GM18873 (cell line): ENCODE measurements around the gene RTP4.
A peak's percentile ranks its signal among the peaks of the same experiment; 100 is the strongest.

Source experiments
- ATAC-seq: cut with Tn5 transposase; IDR thresholded peaks from one replicate; pipeline ENCODE4 v1.9.1; 2021; ENCODE audit warnings: mild to moderate bottlenecking, moderate library complexity, moderate number of reproducible peaks; ENCODE audit not compliant: unreplicated experiment, low FRiP score

Gene RTP4

DNA sequence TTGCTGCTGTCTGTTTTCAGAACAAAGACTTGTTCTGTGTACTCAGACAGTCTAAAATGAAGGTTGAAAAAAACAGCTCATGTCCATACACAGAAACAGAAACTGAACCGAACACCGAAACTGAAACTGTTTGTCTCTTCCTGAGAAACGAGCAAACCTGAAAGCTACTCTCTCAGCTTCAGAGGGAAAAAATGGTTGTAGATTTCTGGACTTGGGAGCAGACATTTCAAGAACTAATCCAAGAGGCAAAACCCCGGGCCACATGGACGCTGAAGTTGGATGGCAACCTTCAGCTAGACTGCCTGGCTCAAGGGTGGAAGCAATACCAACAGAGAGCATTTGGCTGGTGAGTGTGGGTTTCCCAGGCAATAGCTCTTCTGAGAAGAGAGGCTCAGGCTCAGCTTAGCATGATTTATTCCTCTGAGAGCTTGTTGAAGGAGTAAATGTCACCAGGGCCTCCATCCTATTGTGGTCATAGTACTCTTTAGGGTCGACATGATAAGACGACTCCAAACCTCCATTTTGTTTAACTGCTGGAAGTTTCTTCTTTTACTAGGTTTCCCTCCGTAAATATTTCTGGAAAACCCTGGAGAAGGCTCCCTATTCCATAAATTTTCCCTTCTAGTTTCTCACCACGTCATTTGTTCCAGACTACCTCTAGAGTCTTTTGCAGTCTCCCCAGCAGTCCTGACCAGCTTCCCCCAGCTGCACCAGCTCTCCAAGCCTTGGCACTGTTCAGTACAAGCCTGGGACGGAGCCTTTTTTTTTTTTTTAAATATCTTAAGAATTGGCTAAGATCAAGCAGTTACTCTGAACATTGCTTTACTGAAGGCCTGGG, at the start of gene RTP4:
RTP4 (plus strand) TSS at position 135 of the 838 bp plus-strand sequence; CDS start at position 192, 57 bp downstream.
- ATAC-seq, result peak; percentile 96

DNA sequence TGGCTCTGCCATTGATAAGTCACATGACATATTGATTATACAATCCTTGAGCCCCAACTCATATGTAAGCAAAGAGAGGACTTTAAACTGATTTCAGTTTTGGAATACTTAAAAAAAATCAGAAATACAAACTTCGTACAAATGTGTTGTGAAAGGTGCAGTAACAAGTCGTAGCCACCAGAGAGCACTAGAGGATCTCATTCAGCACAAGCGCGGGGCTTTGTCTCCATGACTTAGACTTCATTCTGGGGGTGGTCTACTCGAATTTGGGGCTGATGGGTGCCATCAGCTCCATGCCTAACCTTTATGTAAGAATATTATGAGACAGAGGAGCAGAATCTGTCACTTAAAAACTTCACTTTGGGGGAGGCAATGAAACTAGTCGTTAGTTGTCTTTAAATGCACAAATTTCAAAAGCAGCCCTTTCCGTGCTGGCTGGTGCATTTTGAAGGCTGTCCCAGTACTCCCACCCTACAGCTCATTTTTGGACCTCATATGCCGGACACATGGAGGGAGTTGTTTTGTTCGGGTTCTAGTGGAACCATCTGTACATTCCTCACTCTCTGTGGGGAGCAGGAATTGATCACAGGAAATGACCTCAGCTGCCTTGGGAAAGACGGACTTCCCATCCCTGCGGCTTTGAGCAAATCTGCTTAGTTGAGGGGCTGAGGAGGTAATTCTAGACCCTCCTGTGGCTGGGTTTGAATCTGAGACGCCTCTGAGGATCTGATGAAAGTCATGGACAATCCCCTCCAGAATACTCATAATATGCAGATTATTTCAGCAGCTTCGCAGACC, 49.2 kb upstream of the RTP4 start:
- no peak for ATAC-seq

GRCh38 chr3:187319699-187320302, 48.4 kb upstream of the RTP4 start:
- ATAC-seq, result peak; percentile 64

DNA sequence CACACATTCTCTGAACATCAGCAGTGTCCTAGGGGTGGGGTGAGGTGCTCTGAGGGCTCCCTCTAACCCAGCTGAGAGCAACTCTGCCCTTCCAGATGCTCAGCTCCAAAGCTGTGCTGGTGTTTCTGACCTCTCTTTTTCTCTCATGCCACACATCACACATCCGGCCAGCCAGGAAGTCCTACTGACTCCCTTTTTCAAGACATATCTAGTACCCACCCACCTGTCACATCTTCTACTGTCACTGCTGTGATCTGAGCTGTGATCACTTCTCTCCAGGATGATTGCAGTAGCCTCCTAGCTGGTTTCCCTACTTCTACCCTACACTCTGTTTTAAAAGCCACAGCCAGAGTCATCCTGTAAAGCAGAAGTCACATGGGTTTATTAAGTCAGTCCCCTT, 46.4 kb upstream of the RTP4 start:
- ATAC-seq, result no peak

GRCh38 chr3:187322291-187322690, 45.9 kb upstream of the RTP4 start:
- ATAC-seq, result no peak

GRCh38 chr3:187323091-187323490, 45.1 kb upstream of the RTP4 start:
- no peak for ATAC-seq

DNA sequence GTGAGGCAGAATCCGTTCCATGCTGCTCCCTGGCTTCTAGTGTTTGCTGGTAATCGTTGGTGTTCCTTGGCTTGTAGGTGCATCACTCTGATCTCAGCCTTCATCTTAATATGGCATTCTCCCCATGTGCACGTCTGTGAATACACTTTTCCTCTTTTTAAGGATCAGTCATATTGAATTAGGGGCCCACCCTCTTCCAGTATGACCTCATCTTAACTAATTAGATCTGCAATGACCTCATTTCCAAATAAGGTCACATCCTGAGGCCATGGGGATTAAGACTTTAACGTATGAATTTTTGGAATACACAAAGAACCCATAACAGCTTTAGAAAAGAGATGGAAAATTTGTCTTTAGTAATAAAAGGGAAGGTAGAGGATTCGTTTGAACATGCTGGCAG, 42.6 kb upstream of the RTP4 start:
- ATAC-seq, result no peak

GRCh38 chr3:187327845-187328244, 40.3 kb upstream of the RTP4 start:
- ATAC-seq, result no peak

DNA sequence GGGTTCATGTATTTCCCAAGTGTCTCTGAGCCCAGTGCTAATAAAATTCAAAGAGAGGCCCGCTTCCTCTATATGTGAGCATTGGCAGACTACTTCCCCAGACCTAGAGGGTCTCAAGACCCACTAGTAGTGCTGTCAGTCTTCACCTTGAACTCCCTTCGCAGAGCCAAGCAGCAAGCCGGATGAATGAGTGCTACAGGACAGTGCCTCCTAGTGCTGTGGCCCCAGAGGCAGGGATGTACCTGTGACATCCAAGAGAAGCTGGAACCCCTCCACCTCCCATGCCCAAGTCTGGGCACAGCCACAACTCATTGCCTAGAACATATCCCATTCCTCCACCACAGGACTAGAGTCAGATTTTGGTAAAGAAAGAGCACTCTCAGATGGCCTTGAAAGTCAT, 39.5 kb upstream of the RTP4 start:
- no peak for ATAC-seq

DNA sequence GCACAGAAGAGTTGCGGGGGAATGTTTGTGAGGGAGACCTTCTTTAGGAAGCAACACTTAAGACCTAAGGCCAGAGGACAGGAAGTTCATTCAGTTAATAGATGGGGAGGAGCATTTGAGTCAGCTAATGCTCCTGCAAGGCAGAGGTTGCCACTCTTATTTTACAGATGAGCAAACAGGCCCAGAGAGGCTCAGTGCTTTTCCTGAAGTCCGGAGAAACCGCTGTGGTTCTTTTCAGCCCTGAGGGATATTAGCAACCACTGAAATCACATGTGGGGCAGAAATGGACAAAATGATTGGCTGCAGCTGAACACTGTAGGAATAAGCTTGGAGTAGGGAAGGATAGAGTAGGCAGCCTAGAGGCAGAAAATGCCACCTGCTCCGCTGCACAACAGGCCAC, 33.3 kb upstream of the RTP4 start:
- no peak for ATAC-seq

- ATAC-seq, result no peak
Measured at GRCh38 chr3:187336322-187336721, 31.9 kb upstream of the RTP4 start.

- no peak for ATAC-seq
Measured at GRCh38 chr3:187340578-187340977, 27.6 kb upstream of the RTP4 start.

DNA sequence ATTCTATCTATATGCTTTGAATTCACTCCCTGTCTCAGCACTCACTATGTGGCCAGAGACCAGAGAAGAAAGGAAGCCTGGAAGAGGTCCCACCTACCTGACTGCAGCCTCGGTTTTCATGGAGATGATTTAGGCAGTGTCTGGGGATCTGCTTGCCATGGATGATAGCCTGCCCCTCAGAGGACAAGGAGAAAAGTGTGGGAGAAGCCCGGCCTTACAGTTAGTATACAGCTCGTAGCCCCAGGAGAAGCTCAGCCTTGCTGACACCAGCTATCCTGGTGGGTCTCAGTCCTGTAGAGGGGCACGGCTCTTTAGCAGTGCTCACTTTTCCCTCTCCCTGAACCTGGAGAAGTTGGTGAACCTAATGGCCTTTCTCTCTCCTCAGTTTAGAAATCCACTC, 25.9 kb upstream of the RTP4 start:
- ATAC-seq, result no peak

DNA sequence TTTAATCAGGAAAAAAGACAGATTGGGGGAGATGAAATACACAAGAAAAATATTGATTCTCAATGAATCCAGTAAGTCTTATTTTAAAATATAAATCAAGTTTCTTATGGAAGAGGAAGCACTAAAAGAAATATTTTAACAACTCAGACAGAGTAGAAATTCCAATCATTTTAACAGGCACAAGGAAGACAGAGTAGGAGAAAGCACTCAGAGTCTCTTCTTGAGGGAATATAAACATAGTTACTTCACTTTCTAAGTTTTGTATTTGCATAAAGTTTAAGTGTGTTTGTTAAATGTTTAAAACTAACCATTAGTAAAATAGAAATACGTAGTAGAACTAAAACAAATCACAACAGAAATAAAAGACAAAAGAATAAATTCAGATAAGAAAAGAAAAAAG, 24.5 kb upstream of the RTP4 start:
- no peak for ATAC-seq

- no peak for ATAC-seq
Measured at GRCh38 chr3:187352581-187353575, 15.3 kb upstream of the RTP4 start.

DNA sequence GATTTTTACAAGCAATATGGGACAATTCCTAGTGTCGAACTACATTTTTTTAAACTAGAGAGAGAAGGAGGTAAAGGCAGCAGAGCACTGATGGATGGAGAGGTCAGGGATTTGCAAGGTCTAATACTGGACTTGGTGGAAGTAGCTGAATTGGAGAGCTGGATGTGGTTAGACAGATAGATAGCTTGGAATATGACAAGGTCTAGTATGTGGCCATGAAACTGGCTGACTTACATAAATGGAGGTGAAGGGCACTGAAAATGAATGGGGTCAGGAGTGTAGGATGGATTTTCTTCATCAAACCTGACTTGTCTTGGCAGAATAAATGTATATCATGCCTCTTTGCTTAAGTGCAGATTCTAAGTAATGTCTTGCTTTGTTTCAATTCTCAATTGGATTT, 10.1 kb upstream of the RTP4 start:
- ATAC-seq, result no peak

- ATAC-seq, result no peak
Measured at GRCh38 chr3:187359798-187360486, 8.2 kb upstream of the RTP4 start.

DNA sequence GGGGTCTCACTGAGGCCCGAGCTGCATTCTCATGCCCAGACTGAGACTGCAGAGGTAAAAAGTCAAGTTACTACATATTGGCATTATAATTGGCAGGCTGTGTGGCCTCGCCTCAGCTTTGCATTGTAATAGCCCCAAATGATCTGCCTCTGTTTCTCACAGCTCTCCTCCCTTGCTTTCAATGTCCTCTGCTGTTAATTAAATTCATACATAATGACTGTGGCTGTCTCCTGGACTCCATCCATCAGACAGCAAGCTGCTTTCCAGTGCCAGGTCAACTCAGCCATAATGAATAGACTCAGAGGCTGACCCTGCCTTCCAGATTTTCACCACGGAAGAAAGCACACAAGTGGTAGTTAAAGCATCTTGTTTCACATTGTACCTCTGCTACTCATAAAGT, 7.6 kb upstream of the RTP4 start:
- no peak for ATAC-seq

DNA sequence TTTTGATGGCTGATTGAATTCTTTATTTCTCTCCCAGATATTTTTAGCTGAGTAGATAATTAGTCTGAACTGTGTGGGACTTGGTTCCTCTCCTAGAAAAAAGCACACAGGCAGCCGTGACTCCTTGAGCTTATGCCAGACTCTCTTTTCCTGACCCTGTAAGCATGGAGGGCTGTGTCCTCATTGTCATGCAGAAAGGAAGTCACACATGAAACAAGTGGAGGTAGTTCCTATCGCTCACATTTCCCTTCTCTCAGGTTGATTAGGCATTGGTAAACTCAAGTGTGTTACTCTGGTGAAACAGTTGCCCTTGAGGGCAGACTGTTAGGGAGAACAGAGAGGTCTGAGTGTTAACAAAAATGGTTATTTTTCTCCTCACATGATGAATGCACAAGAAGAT, 6.3 kb upstream of the RTP4 start:
- no peak for ATAC-seq
